ENCODE data around the gene TAS1R3.

The TAS1R3 gene

GRCh38 chr1:1342584-1343115 lies 11.6 kb downstream of the TAS1R3 start:
- Histone ChIP-seq H3K36me3 (ENCODE audit: control insufficient read depth, insufficient read depth, low read length) (peaks cover 7% of the 10 kb centered on the region), H3K4me3 (ENCODE audit: low read length) (no peak overlapping the region), H3K23ac (ENCODE audit: low read length) (no peak overlapping the region), H2BK15ac (replicated peaks; ENCODE audit: low read depth) (no peak overlapping the region), H4K5ac (ENCODE audit: low read length) (no peak overlapping the region), H3K4me2 (ENCODE audit: low read length) (no peak overlapping the region), H2BK120ac (ENCODE audit: low read depth, low read length) (no peak overlapping the region), H3K4me1 (ENCODE audit: control insufficient read depth, low read depth, low read length) (peaks cover 1% of the 10 kb centered on the region), H3K4ac (ENCODE audit: low read depth, low read length) (no peak overlapping the region), H3K9ac (ENCODE audit: low read length) (no peak overlapping the region), H3K27ac (ENCODE audit: low read depth, low read length) (no peak overlapping the region), H2BK5ac (ENCODE audit: low read length) (no peak overlapping the region), H4K8ac (ENCODE audit: low read depth, low read length) (no peak overlapping the region), H3K79me2 (ENCODE audit: control insufficient read depth, insufficient read depth, low read length) (peaks cover 15% of the 10 kb centered on the region), H3K18ac (ENCODE audit: low read length) (no peak overlapping the region), H3K79me1 (ENCODE audit: low read length) (peaks cover 13% of the 10 kb centered on the region), H3K27me3 (ENCODE audit: insufficient read depth, low read length, poor library complexity) (no peaks in the 10 kb centered on the region), H3K56ac (ENCODE audit: low read length) (no peak overlapping the region), H2AK5ac (ENCODE audit: low read length) (no peak overlapping the region)
- DNase-seq: no peak
- no CpG with 5 or more reads among the region's 18 CpGs for WGBS (ENCODE audit: extremely low coverage, insufficient coverage, low lambda C conversion rate)

- no peak overlapping the region for H2BK5ac ChIP-seq (ENCODE audit: low read length)
- no CpG with 5 or more reads among the region's 24 CpGs for WGBS (ENCODE audit: extremely low coverage, insufficient coverage, low lambda C conversion rate)
- H3K4me2 ChIP-seq (ENCODE audit: low read length): no peak overlapping the region
- H3K4me1 ChIP-seq (ENCODE audit: control insufficient read depth, low read depth, low read length): peaks cover 2% of the 10 kb centered on the region
- no peak overlapping the region for H4K5ac ChIP-seq (ENCODE audit: low read length)
- no peak overlapping the region for H2BK15ac ChIP-seq (replicated peaks; ENCODE audit: low read depth)
- no peaks in the 10 kb centered on the region for H3K27me3 ChIP-seq (ENCODE audit: insufficient read depth, low read length, poor library complexity)
- H3K4me3 ChIP-seq (ENCODE audit: low read length): no peak overlapping the region
- H3K18ac ChIP-seq (ENCODE audit: low read length): no peak overlapping the region
- no peak overlapping the region for H3K23ac ChIP-seq (ENCODE audit: low read length)
- H3K4ac ChIP-seq (ENCODE audit: low read depth, low read length): no peak overlapping the region
- H2BK120ac ChIP-seq (ENCODE audit: low read depth, low read length): no peak overlapping the region
- peaks cover 16% of the 10 kb centered on the region for H3K79me2 ChIP-seq (ENCODE audit: control insufficient read depth, insufficient read depth, low read length)
- DNase-seq: no peak
- no peak overlapping the region for H3K56ac ChIP-seq (ENCODE audit: low read length)
- H4K8ac ChIP-seq (ENCODE audit: low read depth, low read length): no peak overlapping the region
- H2AK5ac ChIP-seq (ENCODE audit: low read length): no peak overlapping the region
- H3K79me1 ChIP-seq (ENCODE audit: low read length): peaks cover 13% of the 10 kb centered on the region
- no peak overlapping the region for H3K9ac ChIP-seq (ENCODE audit: low read length)
- H3K27ac ChIP-seq (ENCODE audit: low read depth, low read length): no peak overlapping the region
- H3K36me3 ChIP-seq (ENCODE audit: control insufficient read depth, insufficient read depth, low read length): peaks cover 7% of the 10 kb centered on the region
Measured at GRCh38 chr1:1343811-1344421, 12.8 kb downstream of the TAS1R3 start.

- no peak overlapping the region for H3K4me2 ChIP-seq (ENCODE audit: low read length)
- H3K56ac ChIP-seq (ENCODE audit: low read length): no peak overlapping the region
- no peak for DNase-seq
- no peak overlapping the region for H3K9ac ChIP-seq (ENCODE audit: low read length)
- WGBS (ENCODE audit: extremely low coverage, insufficient coverage, low lambda C conversion rate): no CpG with 5 or more reads among the region's 15 CpGs
- no peak overlapping the region for H3K4ac ChIP-seq (ENCODE audit: low read depth, low read length)
- peaks cover 2% of the 10 kb centered on the region for H3K4me1 ChIP-seq (ENCODE audit: control insufficient read depth, low read depth, low read length)
- H3K27ac ChIP-seq (ENCODE audit: low read depth, low read length): no peak overlapping the region
- H3K27me3 ChIP-seq (ENCODE audit: insufficient read depth, low read length, poor library complexity): no peaks in the 10 kb centered on the region
- H2AK5ac ChIP-seq (ENCODE audit: low read length): no peak overlapping the region
- peaks cover 16% of the 10 kb centered on the region for H3K79me2 ChIP-seq (ENCODE audit: control insufficient read depth, insufficient read depth, low read length)
- no peak overlapping the region for H4K5ac ChIP-seq (ENCODE audit: low read length)
- peaks cover 13% of the 10 kb centered on the region for H3K79me1 ChIP-seq (ENCODE audit: low read length)
- H3K18ac ChIP-seq (ENCODE audit: low read length): no peak overlapping the region
- no peak overlapping the region for H2BK5ac ChIP-seq (ENCODE audit: low read length)
- H3K36me3 ChIP-seq (ENCODE audit: control insufficient read depth, insufficient read depth, low read length): peaks cover 7% of the 10 kb centered on the region
- H3K4me3 ChIP-seq (ENCODE audit: low read length): no peak overlapping the region
- no peak overlapping the region for H3K23ac ChIP-seq (ENCODE audit: low read length)
- H2BK15ac ChIP-seq (replicated peaks; ENCODE audit: low read depth): no peak overlapping the region
- H4K8ac ChIP-seq (ENCODE audit: low read depth, low read length): no peak overlapping the region
- no peak overlapping the region for H2BK120ac ChIP-seq (ENCODE audit: low read depth, low read length)
Measured at GRCh38 chr1:1344655-1345361, 13.7 kb downstream of the TAS1R3 start.

- DNase-seq: no peak
- no peak overlapping the region for H3K27ac ChIP-seq (ENCODE audit: low read depth, low read length)
- H3K27me3 ChIP-seq (ENCODE audit: insufficient read depth, low read length, poor library complexity): no peaks in the 10 kb centered on the region
- no peak overlapping the region for H3K9ac ChIP-seq (ENCODE audit: low read length)
- H2BK120ac ChIP-seq (ENCODE audit: low read depth, low read length): no peak overlapping the region
- H3K79me2 ChIP-seq (ENCODE audit: control insufficient read depth, insufficient read depth, low read length): peaks cover 16% of the 10 kb centered on the region
- H4K8ac ChIP-seq (ENCODE audit: low read depth, low read length): no peak overlapping the region
- H2BK15ac ChIP-seq (replicated peaks; ENCODE audit: low read depth): no peak overlapping the region
- WGBS (ENCODE audit: extremely low coverage, insufficient coverage, low lambda C conversion rate): no CpG with 5 or more reads among the region's 16 CpGs
- H3K4me1 ChIP-seq (ENCODE audit: control insufficient read depth, low read depth, low read length): peaks cover 2% of the 10 kb centered on the region
- H3K4ac ChIP-seq (ENCODE audit: low read depth, low read length): no peak overlapping the region
- no peak overlapping the region for H3K4me3 ChIP-seq (ENCODE audit: low read length)
- H2BK5ac ChIP-seq (ENCODE audit: low read length): no peak overlapping the region
- no peak overlapping the region for H3K4me2 ChIP-seq (ENCODE audit: low read length)
- H3K36me3 ChIP-seq (ENCODE audit: control insufficient read depth, insufficient read depth, low read length): peaks cover 7% of the 10 kb centered on the region
- no peak overlapping the region for H2AK5ac ChIP-seq (ENCODE audit: low read length)
- H3K79me1 ChIP-seq (ENCODE audit: low read length): peaks cover 13% of the 10 kb centered on the region
- H3K56ac ChIP-seq (ENCODE audit: low read length): no peak overlapping the region
- no peak overlapping the region for H3K18ac ChIP-seq (ENCODE audit: low read length)
- H3K23ac ChIP-seq (ENCODE audit: low read length): no peak overlapping the region
- H4K5ac ChIP-seq (ENCODE audit: low read length): no peak overlapping the region
Measured at GRCh38 chr1:1345384-1345783, 14.3 kb downstream of the TAS1R3 start.

- no CpG with 5 or more reads among the region's 12 CpGs for WGBS (ENCODE audit: extremely low coverage, insufficient coverage, low lambda C conversion rate)
Measured at GRCh38 chr1:1345860-1346500, 14.9 kb downstream of the TAS1R3 start.

More at GRCh38 chr1:1345860-1346500, 14.9 kb downstream of the TAS1R3 start:
- Histone ChIP-seq H3K79me1 (ENCODE audit: low read length) (peaks cover 13% of the 10 kb centered on the region), H3K4me3 (ENCODE audit: low read length) (no peak overlapping the region), H3K18ac (ENCODE audit: low read length) (no peak overlapping the region), H3K23ac (ENCODE audit: low read length) (no peak overlapping the region), H2BK15ac (replicated peaks; ENCODE audit: low read depth) (no peak overlapping the region), H3K56ac (ENCODE audit: low read length) (no peak overlapping the region), H2BK120ac (ENCODE audit: low read depth, low read length) (no peak overlapping the region), H2BK5ac (ENCODE audit: low read length) (no peak overlapping the region), H3K27me3 (ENCODE audit: insufficient read depth, low read length, poor library complexity) (no peaks in the 10 kb centered on the region), H3K4me1 (ENCODE audit: control insufficient read depth, low read depth, low read length) (peaks cover 2% of the 10 kb centered on the region), H4K8ac (ENCODE audit: low read depth, low read length) (no peak overlapping the region), H4K5ac (ENCODE audit: low read length) (no peak overlapping the region), H3K4ac (ENCODE audit: low read depth, low read length) (no peak overlapping the region), H3K36me3 (ENCODE audit: control insufficient read depth, insufficient read depth, low read length) (peaks cover 4% of the 10 kb centered on the region), H3K27ac (ENCODE audit: low read depth, low read length) (no peak overlapping the region), H3K79me2 (ENCODE audit: control insufficient read depth, insufficient read depth, low read length) (peaks cover 16% of the 10 kb centered on the region), H2AK5ac (ENCODE audit: low read length) (no peak overlapping the region), H3K9ac (ENCODE audit: low read length) (no peak overlapping the region), H3K4me2 (ENCODE audit: low read length) (no peak overlapping the region)
- no peak for DNase-seq
